H9 (cell line): ENCODE data around the gene C1orf146. TPM values are rescaled to one million over a fixed set of nuclear protein-coding genes. Genes with fewer than 3 reads are reported as not detected.
A peak's percentile ranks its signal among the peaks of the same experiment; 100 is the strongest.

Experiments used
- DNase-seq: peaks from one replicate; pipeline ENCODE4 v3.0.0-alpha.2; 2017
- H2AFZ ChIP-seq: one replicate; pipeline ENCODE4 v1.6.1; 2013; ENCODE audit warnings: mild to moderate bottlenecking, low read length, control low read depth, moderate library complexity
- H2AK5ac ChIP-seq: 2 replicates; pipeline ENCODE4 v1.6.1; 2013; ENCODE audit warnings: low read length, control low read depth, mixed read lengths; ENCODE audit not compliant: insufficient read length
- H2BK120ac ChIP-seq: one replicate; pipeline ENCODE4 v1.6.1; 2013; ENCODE audit warnings: low read depth, mild to moderate bottlenecking, low read length, control low read depth, inconsistent platforms; ENCODE audit not compliant: poor library complexity, severe bottlenecking
- H2BK12ac ChIP-seq: 2 replicates; pipeline ENCODE4 v1.6.1; 2013; ENCODE audit warnings: low read length, control low read depth, mixed read lengths, low read depth; ENCODE audit not compliant: insufficient read length
- H2BK15ac ChIP-seq: 2 replicates; pipeline ENCODE4 v1.6.1; 2013; ENCODE audit warnings: low read depth, low read length, control low read depth
- H2BK20ac ChIP-seq: one replicate; pipeline ENCODE4 v1.6.1; 2013; ENCODE audit warnings: low read depth, mild to moderate bottlenecking, low read length, control low read depth, inconsistent platforms; ENCODE audit not compliant: poor library complexity, severe bottlenecking
- H2BK5ac ChIP-seq: 2 replicates; pipeline ENCODE4 v1.6.1; 2013; ENCODE audit warnings: low read length, control low read depth, mixed read lengths; ENCODE audit not compliant: insufficient read length
- H3K14ac ChIP-seq: 2 replicates; pipeline ENCODE4 v1.6.1; 2013; ENCODE audit warnings: low read length, control low read depth; ENCODE audit not compliant: insufficient read depth
- H3K18ac ChIP-seq: 2 replicates; pipeline ENCODE4 v1.6.1; 2013; ENCODE audit warnings: low read depth, mild to moderate bottlenecking, mixed read lengths, low read length, control low read depth; ENCODE audit not compliant: insufficient read length
- H3K23ac ChIP-seq: 2 replicates; pipeline ENCODE4 v1.6.1; 2013; ENCODE audit warnings: low read length, control low read depth, mixed read lengths, low read depth; ENCODE audit not compliant: insufficient read length
- H3K23me2 ChIP-seq: 2 replicates; pipeline ENCODE4 v1.6.1; 2013; ENCODE audit warnings: low read depth, mild to moderate bottlenecking, mixed read lengths, low read length, control low read depth; ENCODE audit not compliant: insufficient read length, poor library complexity, severe bottlenecking
- H3K27ac ChIP-seq: 2 replicates; pipeline ENCODE4 v1.5.1; 2013; ENCODE audit warnings: low read length, control low read depth, mixed read lengths, low read depth; ENCODE audit not compliant: insufficient read length
- H3K27me3 ChIP-seq: 2 replicates; pipeline ENCODE4 v1.6.1; 2013; ENCODE audit warnings: low read length, control low read depth, inconsistent platforms; ENCODE audit not compliant: insufficient read depth
- H3K4ac ChIP-seq: 2 replicates; pipeline ENCODE4 v1.6.1; 2013; ENCODE audit warnings: low read depth, mild to moderate bottlenecking, control low read depth, inconsistent platforms, low read length, moderate library complexity
- H3K4me1 ChIP-seq: 2 replicates; pipeline ENCODE4 v1.6.1; 2013; ENCODE audit warnings: low read length, control low read depth, inconsistent platforms; ENCODE audit not compliant: insufficient read depth
- H3K4me2 ChIP-seq: 2 replicates; pipeline ENCODE4 v1.6.1; 2013; ENCODE audit warnings: low read length, control low read depth, mixed read lengths; ENCODE audit not compliant: insufficient read length, insufficient read depth
- H3K56ac ChIP-seq: 2 replicates; pipeline ENCODE4 v1.6.1; 2013; ENCODE audit warnings: low read depth, mild to moderate bottlenecking, mixed read lengths, low read length, control low read depth; ENCODE audit not compliant: insufficient read length
- H3K79me1 ChIP-seq: 2 replicates; pipeline ENCODE4 v1.6.1; 2013; ENCODE audit warnings: low read depth, mild to moderate bottlenecking, moderate library complexity, low read length, control low read depth, inconsistent platforms; ENCODE audit not compliant: insufficient read depth, poor library complexity, severe bottlenecking
- H3K79me2 ChIP-seq: 2 replicates; pipeline ENCODE4 v1.6.1; 2013; ENCODE audit warnings: low read length, control low read depth, inconsistent platforms; ENCODE audit not compliant: insufficient read depth
- H3K9ac ChIP-seq: 2 replicates; pipeline ENCODE4 v1.6.1; 2013; ENCODE audit warnings: low read length, control low read depth, mixed read lengths; ENCODE audit not compliant: insufficient read length; ENCODE audit errors: extremely low read depth
- H3K9me3 ChIP-seq: one replicate; pipeline ENCODE4 v1.6.1; 2013; ENCODE audit warnings: low read depth, low read length, inconsistent platforms; ENCODE audit not compliant: control insufficient read depth
- H3T11ph ChIP-seq: one replicate; pipeline ENCODE4 v1.6.1; 2013; ENCODE audit warnings: mild to moderate bottlenecking, low read length, control low read depth, inconsistent platforms
- H4K20me1 ChIP-seq: one replicate; pipeline ENCODE4 v1.6.1; 2013; ENCODE audit not compliant: control insufficient read depth, insufficient read length, insufficient read depth
- H4K5ac ChIP-seq: 2 replicates; pipeline ENCODE4 v1.6.1; 2013; ENCODE audit warnings: low read depth, mild to moderate bottlenecking, mixed read lengths, low read length, control low read depth; ENCODE audit not compliant: insufficient read length
- H4K8ac ChIP-seq: replicated peaks from 2 replicates; pipeline ENCODE4 v1.6.1; 2013; ENCODE audit warnings: low read length, control low read depth, mixed read lengths, low read depth; ENCODE audit not compliant: insufficient read length
- H4K91ac ChIP-seq: 2 replicates; pipeline ENCODE4 v1.6.1; 2013; ENCODE audit warnings: low read depth, mild to moderate bottlenecking, moderate library complexity, mixed read lengths, low read length, control low read depth; ENCODE audit not compliant: insufficient read length
- H3K27ac Mint-ChIP-seq, 3 experiments: 2 replicates in 2 of 3; 3 replicates in 1 of 3; pipeline ENCODE4 v1.8.0; 2020 to 2021; ENCODE audit warnings: mixed read lengths in 3 of 3, mild to moderate bottlenecking in 1 of 3, moderate library complexity in 1 of 3
- H3K27me3 Mint-ChIP-seq: 2 replicates; pipeline ENCODE4 v1.8.0; 2021; ENCODE audit warnings: low read depth, mild to moderate bottlenecking, moderate library complexity, mixed read lengths
- H3K36me3 Mint-ChIP-seq, 3 experiments: 2 replicates in 2 of 3; 3 replicates in 1 of 3; pipeline ENCODE4 v1.8.0; 2020 to 2021; ENCODE audit warnings: low read depth in 3 of 3, mixed read lengths in 3 of 3; ENCODE audit not compliant: insufficient read depth in 1 of 3
- H3K4me1 Mint-ChIP-seq, 2 experiments: 2 replicates each; pipeline ENCODE4 v1.8.0; 2020; ENCODE audit warnings: mixed read lengths in 2 of 2
- H3K4me3 Mint-ChIP-seq, 2 experiments: 2 replicates in 1 of 2; 3 replicates in 1 of 2; pipeline ENCODE4 v1.8.0; 2020 to 2021; ENCODE audit warnings: mild to moderate bottlenecking in 2 of 2, mixed read lengths in 2 of 2, moderate library complexity in 1 of 2
- H3K9me3 Mint-ChIP-seq, 2 experiments: 2 replicates in 1 of 2; 3 replicates in 1 of 2; pipeline ENCODE4 v1.8.0; 2020; ENCODE audit warnings: mild to moderate bottlenecking in 2 of 2, mixed read lengths in 2 of 2, moderate library complexity in 1 of 2
- WGBS: extraction: QIAGEN DNeasy Blood & Tissue Kit; methylation state at CpG from one replicate; pipeline ENCODE4 v1.1.7; 2013; ENCODE audit warnings: missing lambda C conversion rate, low lambda C conversion rate, mixed read lengths; ENCODE audit not compliant: insufficient read length; ENCODE audit errors: extremely low coverage; 5-methylcytosine and 5-hydroxymethylcytosine counted together
- long read RNA-seq: library from polyadenylated mRNA; unstranded; transcript quantifications from one replicate; pipeline ENCODE4 v2.0.0, GENCODE V29; 2020
- total RNA-seq: library from RNA; stranded (reverse); gene quantifications from 2 replicates; pipeline ENCODE4 v1.2.1, GENCODE V29; 2021
- TF ChIP-seq, protein P1 (sequence below): fragments of 200-600 bp; sonication (generic); conservative IDR thresholded peaks from 3 replicates; pipeline ENCODE4 v1.8.0; 2021; ENCODE audit warnings: antibody characterized with exemption, mild to moderate bottlenecking

C1orf146 gene, protein sequence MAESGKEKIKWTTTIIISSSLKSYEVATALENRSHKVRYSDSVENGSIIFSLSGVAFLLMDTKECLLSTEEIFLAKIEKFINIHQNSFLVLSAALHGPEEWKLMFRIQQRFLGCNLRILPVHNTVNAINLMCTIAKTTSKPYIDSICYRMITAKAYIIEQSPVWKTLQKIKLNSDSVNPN
- not detected in 2 replicates for total RNA-seq
- long read RNA-seq: 0 reads

- no peak within 1 kb of the TSS for H2BK12ac ChIP-seq
- no peak within 1 kb of the TSS for H3K9ac ChIP-seq
- no peaks in the 10 kb centered on the region for H3K4me1 ChIP-seq
- TF ChIP-seq, protein P1, sequence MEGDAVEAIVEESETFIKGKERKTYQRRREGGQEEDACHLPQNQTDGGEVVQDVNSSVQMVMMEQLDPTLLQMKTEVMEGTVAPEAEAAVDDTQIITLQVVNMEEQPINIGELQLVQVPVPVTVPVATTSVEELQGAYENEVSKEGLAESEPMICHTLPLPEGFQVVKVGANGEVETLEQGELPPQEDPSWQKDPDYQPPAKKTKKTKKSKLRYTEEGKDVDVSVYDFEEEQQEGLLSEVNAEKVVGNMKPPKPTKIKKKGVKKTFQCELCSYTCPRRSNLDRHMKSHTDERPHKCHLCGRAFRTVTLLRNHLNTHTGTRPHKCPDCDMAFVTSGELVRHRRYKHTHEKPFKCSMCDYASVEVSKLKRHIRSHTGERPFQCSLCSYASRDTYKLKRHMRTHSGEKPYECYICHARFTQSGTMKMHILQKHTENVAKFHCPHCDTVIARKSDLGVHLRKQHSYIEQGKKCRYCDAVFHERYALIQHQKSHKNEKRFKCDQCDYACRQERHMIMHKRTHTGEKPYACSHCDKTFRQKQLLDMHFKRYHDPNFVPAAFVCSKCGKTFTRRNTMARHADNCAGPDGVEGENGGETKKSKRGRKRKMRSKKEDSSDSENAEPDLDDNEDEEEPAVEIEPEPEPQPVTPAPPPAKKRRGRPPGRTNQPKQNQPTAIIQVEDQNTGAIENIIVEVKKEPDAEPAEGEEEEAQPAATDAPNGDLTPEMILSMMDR: no peak
- Mint-ChIP-seq H3K27me3 (no peaks in the 10 kb centered on the region), H3K9me3 (no peaks in the 10 kb centered on the region), H3K4me1 (peaks cover 0 to 2% of the 10 kb centered on the region in 2 experiments; a peak in 2 of 4 replicates), H3K36me3 (no peaks in the 10 kb centered on the region), H3K27ac (no peak within 1 kb of the TSS), H3K4me3 (no peak within 1 kb of the TSS)
- H3K56ac ChIP-seq: no peak within 1 kb of the TSS
- no peaks in the 10 kb centered on the region for H3K23me2 ChIP-seq
- no peak within 1 kb of the TSS for H2BK5ac ChIP-seq
- H3K23ac ChIP-seq: no peak within 1 kb of the TSS
- H3K4me2 ChIP-seq: no peak within 1 kb of the TSS
- no peak within 1 kb of the TSS for H4K91ac ChIP-seq
- H3K9me3 ChIP-seq: no peaks in the 10 kb centered on the region
- peak within 1 kb of the TSS; percentile 67 for H4K8ac ChIP-seq
- no peak within 1 kb of the TSS for H3K18ac ChIP-seq
- H3K14ac ChIP-seq: no peak within 1 kb of the TSS
- H3K27ac ChIP-seq: no peak within 1 kb of the TSS
- H4K20me1 ChIP-seq: no peaks in the 10 kb centered on the region
- H2BK15ac ChIP-seq: no peak within 1 kb of the TSS
- no peak within 1 kb of the TSS for H3K4ac ChIP-seq
- H2BK120ac ChIP-seq: no peak within 1 kb of the TSS
- no peaks in the 10 kb centered on the region for H3K27me3 ChIP-seq
- H3K79me2 ChIP-seq: no peaks in the 10 kb centered on the region
- H2AFZ ChIP-seq: peak within 1 kb of the TSS; percentile 40
- no peak for DNase-seq
- no peak within 1 kb of the TSS for H3T11ph ChIP-seq
- no peak within 1 kb of the TSS for H2BK20ac ChIP-seq
- no peaks in the 10 kb centered on the region for H3K79me1 ChIP-seq
- no peak within 1 kb of the TSS for H2AK5ac ChIP-seq
- no peak within 1 kb of the TSS for H4K5ac ChIP-seq
- WGBS: no CpG with 5 or more reads among the region's 27 CpGs
These were observed at the start of gene C1orf146 for GRCh38 chr1:92217721-92218120. Gene C1orf146 (plus strand): TSS chr1:92217915. CDS start chr1:92231421, 13,506 bp downstream.
